Endodermal cell (in vitro differentiated cells): ENCODE results near the gene RABGAP1L. TPM values are rescaled to one million over a fixed set of nuclear protein-coding genes. Genes with fewer than 3 reads are reported as not detected.

Source experiments
- DNase-seq: peaks from one replicate; pipeline ENCODE4 v3.0.0-alpha.2; 2017
- H3K27ac ChIP-seq: 2 replicates; pipeline ENCODE4 v1.5.1; 2013; ENCODE audit warnings: mild to moderate bottlenecking, low read depth, low read length, moderate library complexity
- H3K27me3 ChIP-seq: 2 replicates; pipeline ENCODE4 v1.6.1; 2013; ENCODE audit warnings: mild to moderate bottlenecking, low read length, moderate library complexity; ENCODE audit not compliant: insufficient read depth, control insufficient read depth, poor library complexity, severe bottlenecking
- H3K36me3 ChIP-seq: 2 replicates; pipeline ENCODE4 v1.7.0; 2013; ENCODE audit warnings: mild to moderate bottlenecking, low read length, moderate library complexity; ENCODE audit not compliant: control insufficient read depth, insufficient read depth
- H3K4me1 ChIP-seq: one replicate; pipeline ENCODE4 v1.7.0; 2013; ENCODE audit warnings: low read length; ENCODE audit not compliant: control insufficient read depth, insufficient read depth
- H3K4me3 ChIP-seq: 2 replicates; pipeline ENCODE4 v1.5.1; 2013; ENCODE audit warnings: mild to moderate bottlenecking, low read length, moderate library complexity
- H3K9ac ChIP-seq: 2 replicates; pipeline ENCODE4 v1.6.1; 2013; ENCODE audit warnings: mild to moderate bottlenecking, low read length, moderate library complexity; ENCODE audit not compliant: poor library complexity, severe bottlenecking; ENCODE audit errors: extremely low read depth
- H3K9me3 ChIP-seq: 2 replicates; pipeline ENCODE4 v1.6.1; 2013; ENCODE audit warnings: mild to moderate bottlenecking, low read length, moderate library complexity; ENCODE audit not compliant: control insufficient read depth
- H3K27ac Mint-ChIP-seq: 2 replicates; pipeline ENCODE4 v1.8.0; 2020; ENCODE audit warnings: mixed read lengths
- H3K27me3 Mint-ChIP-seq: 2 replicates; pipeline ENCODE4 v1.8.0; 2021; ENCODE audit warnings: mild to moderate bottlenecking, mixed read lengths; ENCODE audit not compliant: insufficient read depth
- H3K36me3 Mint-ChIP-seq: 2 replicates; pipeline ENCODE4 v1.8.0; 2020; ENCODE audit warnings: low read depth, mixed read lengths
- H3K4me1 Mint-ChIP-seq: 2 replicates; pipeline ENCODE4 v1.8.0; 2020; ENCODE audit warnings: mixed read lengths
- H3K4me3 Mint-ChIP-seq: 2 replicates; pipeline ENCODE4 v1.8.0; 2020; ENCODE audit warnings: mild to moderate bottlenecking, moderate library complexity, mixed read lengths
- H3K9me3 Mint-ChIP-seq: 2 replicates; pipeline ENCODE4 v1.8.0; 2020; ENCODE audit warnings: mild to moderate bottlenecking, mixed read lengths
- WGBS, 2 experiments: methylation state at CpG; one replicate each; pipeline versions ENCODE4 v1.1.5 to v1.1.7; 2013; ENCODE audit warnings: missing lambda C conversion rate in 2 of 2, mixed read lengths in 1 of 2; ENCODE audit not compliant: insufficient coverage in 1 of 2, insufficient read length in 1 of 2; 5-methylcytosine and 5-hydroxymethylcytosine counted together
- total RNA-seq, 2 donors: library from RNA; stranded (reverse); fragmentation: NEBNext Ultra II Directional in 1 of 2; extraction: Animal tissue kit (Norgen Biotek cat#: 25700) in 1 of 2; gene quantifications; 2 replicates in 1 of 2; 3 replicates in 1 of 2; pipeline ENCODE4 v1.2.1, GENCODE V29; 2021
- TF ChIP-seq, protein P1 (sequence below): fragments of 200-600 bp; sonication (generic); conservative IDR thresholded peaks from 2 replicates; pipeline ENCODE4 v1.5.0; 2021; ENCODE audit warnings: antibody characterized with exemption, mild to moderate bottlenecking

The RABGAP1L gene
- total RNA-seq, 2 donors from 2014 or later, result 32.5 to 36.9 TPM

DNA sequence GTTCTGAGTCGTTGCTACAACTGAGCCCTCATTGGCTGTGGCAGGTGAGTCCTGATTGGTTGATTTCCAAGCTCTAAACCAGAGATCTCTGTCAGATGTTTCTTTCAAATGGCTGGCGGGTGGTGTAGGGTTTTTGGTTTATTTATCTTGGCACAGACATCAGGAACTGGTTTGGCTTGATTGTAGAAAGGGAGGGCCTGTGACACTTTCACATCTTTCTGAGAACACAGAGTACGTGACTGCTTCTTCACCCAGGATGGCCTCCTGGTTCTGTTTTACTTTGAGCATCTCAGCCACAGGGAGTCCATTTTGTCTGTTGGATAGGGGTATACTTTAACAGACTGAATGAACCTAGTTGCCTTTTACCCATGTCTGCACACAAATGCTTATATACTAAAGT, 199.0 kb downstream of the RABGAP1L start:
- WGBS, 2 experiments, result 86 to 95% methylated on average over 1 to 3 of the region's 3 CpGs
- Histone ChIP-seq H3K9ac (no peak overlapping the region), H3K36me3 (no peaks in the 10 kb centered on the region), H3K4me3 (no peak overlapping the region), H3K4me1 (no peaks in the 10 kb centered on the region), H3K9me3 (no peaks in the 10 kb centered on the region), H3K27me3 (no peaks in the 10 kb centered on the region), H3K27ac (no peak overlapping the region)
- no peak for DNase-seq
- Mint-ChIP-seq H3K27ac (no peak overlapping the region), H3K36me3 (peaks cover 2% of the 10 kb centered on the region), H3K9me3 (no peaks in the 10 kb centered on the region), H3K4me1 (no peaks in the 10 kb centered on the region), H3K4me3 (no peak overlapping the region), H3K27me3 (no peaks in the 10 kb centered on the region)
- TF ChIP-seq, protein P1, sequence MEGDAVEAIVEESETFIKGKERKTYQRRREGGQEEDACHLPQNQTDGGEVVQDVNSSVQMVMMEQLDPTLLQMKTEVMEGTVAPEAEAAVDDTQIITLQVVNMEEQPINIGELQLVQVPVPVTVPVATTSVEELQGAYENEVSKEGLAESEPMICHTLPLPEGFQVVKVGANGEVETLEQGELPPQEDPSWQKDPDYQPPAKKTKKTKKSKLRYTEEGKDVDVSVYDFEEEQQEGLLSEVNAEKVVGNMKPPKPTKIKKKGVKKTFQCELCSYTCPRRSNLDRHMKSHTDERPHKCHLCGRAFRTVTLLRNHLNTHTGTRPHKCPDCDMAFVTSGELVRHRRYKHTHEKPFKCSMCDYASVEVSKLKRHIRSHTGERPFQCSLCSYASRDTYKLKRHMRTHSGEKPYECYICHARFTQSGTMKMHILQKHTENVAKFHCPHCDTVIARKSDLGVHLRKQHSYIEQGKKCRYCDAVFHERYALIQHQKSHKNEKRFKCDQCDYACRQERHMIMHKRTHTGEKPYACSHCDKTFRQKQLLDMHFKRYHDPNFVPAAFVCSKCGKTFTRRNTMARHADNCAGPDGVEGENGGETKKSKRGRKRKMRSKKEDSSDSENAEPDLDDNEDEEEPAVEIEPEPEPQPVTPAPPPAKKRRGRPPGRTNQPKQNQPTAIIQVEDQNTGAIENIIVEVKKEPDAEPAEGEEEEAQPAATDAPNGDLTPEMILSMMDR, result no peak

DNA sequence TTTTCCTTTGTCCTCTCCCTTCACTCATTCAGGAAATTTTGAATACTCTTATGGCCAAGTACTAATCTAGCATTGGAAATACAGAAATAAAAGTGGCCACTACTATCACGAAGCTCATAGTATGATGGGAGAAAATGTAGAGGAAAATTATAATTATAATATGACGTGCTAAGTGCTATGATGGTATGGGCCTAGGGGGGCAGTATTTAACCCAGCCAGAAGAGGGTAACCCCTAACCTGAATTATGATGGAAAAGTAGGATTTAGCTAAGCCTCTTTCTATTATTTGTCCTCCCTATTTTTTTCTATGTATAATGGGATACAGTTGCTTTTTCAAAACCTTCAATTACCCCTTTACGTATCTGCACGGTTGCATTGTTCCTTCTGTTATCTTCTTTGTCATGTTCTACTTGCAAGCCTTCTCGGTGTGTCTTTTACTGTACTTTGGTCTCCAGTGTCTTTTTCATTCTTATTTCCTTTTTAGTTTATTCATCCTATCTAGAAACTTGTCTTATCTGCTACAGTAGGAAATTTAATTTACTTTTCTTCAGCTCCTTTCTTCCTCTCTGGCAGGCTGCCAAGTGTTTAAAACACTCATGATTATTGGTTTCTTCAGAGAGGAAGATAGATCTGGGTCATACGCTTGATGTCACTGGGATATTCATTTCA, 199.6 kb downstream of the RABGAP1L start:
- Mint-ChIP-seq H3K9me3 (no peaks in the 10 kb centered on the region), H3K36me3 (no peaks in the 10 kb centered on the region), H3K4me3 (no peak overlapping the region), H3K27ac (no peak overlapping the region), H3K4me1 (no peaks in the 10 kb centered on the region), H3K27me3 (no peaks in the 10 kb centered on the region)
- Histone ChIP-seq H3K36me3 (no peaks in the 10 kb centered on the region), H3K4me3 (no peak overlapping the region), H3K27me3 (no peaks in the 10 kb centered on the region), H3K27ac (no peak overlapping the region), H3K4me1 (no peaks in the 10 kb centered on the region), H3K9me3 (no peaks in the 10 kb centered on the region), H3K9ac (no peak overlapping the region)
- TF ChIP-seq, protein P1, result peak; percentile 50
- 95 to 96% methylated on average over 6 of the region's 6 CpGs for whole genome bisulfite sequencing, 2 experiments
- DNase-seq, result no peak

DNA sequence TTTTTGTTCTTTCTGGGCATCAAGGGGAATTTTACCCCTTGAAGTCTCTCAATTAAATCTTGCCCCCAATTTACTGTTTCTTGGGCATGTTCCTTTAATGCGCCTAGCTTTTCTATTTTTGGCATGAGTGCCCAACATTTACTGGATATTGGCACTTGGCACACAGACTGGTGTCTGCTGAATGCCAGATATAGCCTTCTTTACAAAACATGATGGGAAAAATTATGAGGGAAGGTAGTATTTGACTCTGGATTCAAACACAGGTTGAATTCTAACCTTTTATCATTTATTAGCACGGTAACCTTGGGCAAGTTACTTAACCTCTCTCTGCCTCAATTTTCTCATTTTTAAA, 200.1 kb downstream of the RABGAP1L start:
- Histone ChIP-seq H3K9ac (no peak overlapping the region), H3K4me3 (no peak overlapping the region), H3K9me3 (no peaks in the 10 kb centered on the region), H3K4me1 (no peaks in the 10 kb centered on the region), H3K27ac (no peak overlapping the region), H3K36me3 (no peaks in the 10 kb centered on the region), H3K27me3 (no peaks in the 10 kb centered on the region)
- Mint-ChIP-seq H3K9me3 (no peaks in the 10 kb centered on the region), H3K27me3 (no peaks in the 10 kb centered on the region), H3K4me1 (no peaks in the 10 kb centered on the region), H3K36me3 (no peaks in the 10 kb centered on the region), H3K27ac (no peak overlapping the region), H3K4me3 (no peak overlapping the region)
- WGBS, 2 experiments, result 94 to 100% methylated on average over 1 to 2 of the region's 2 CpGs
- DNase-seq, result no peak
- TF ChIP-seq, protein P1, result no peak
